Measurements from ENCODE around the gene TOMM34. TPM values are rescaled to one million over a fixed set of nuclear protein-coding genes. Genes with fewer than 3 reads are reported as not detected.

The TOMM34 gene
- total RNA-seq, 1 experiment from 2014 or later, result 35.9 TPM

DNA sequence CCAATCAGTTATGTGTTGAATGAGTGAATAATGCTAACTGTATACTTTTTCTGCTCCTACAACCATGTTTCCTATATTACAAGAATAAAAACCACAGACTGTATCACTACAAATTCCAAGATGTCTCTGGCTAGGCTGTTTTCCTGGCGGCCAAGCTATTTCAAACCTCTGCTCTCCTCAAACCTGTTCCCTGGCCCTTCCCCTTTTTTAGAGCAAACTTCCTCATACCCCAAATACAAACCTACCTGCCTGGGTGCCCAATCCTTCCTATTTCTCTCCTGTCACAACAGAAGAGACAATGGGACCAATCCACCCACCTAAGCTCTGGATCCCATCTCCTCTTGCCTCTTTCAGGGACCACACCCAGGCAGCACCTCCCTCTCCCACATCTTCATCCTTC, 7.5 kb downstream of the TOMM34 start:
- peaks cover 75% of the 10 kb centered on the region for H3K36me3 Mint-ChIP-seq
- POLR2A ChIA-PET, result no interaction called here
- CTCF ChIA-PET, result interaction anchor here (1.8 kb wide), 1 partner anchor 159 kb away, joined by 4 read pairs; no protein-coding TSS in a partner anchor

DNA sequence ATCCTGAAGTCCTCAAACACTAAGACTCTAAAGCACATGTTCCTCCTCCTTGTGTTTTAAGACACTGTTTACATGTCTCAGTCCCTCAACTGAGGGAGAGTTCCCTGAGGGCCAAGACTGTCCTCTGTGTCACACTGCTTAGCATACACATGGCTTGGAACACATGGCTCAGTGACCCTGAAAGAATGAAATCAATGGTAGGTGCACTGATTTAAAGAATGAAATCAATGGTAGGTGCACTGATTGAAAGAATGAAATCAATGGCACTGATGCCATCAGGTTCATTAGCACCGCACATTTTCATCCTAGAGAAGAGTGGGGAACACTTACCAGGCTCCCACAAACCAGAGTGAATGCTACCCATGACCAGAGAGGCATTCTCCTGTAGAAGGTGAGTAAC, 9.8 kb downstream of the TOMM34 start:
- Mint-ChIP-seq H3K36me3 (peaks cover 75% of the 10 kb centered on the region), H3K9me3 (no peaks in the 10 kb centered on the region), H3K27ac (no peak overlapping the region), H3K4me3 (no peak overlapping the region), H3K27me3 (ENCODE audit: low read depth) (no peaks in the 10 kb centered on the region), H3K4me1 (no peaks in the 10 kb centered on the region)
- ChIA-PET CTCF (no interaction called here), POLR2A (no interaction called here)
- no peak for DNase-seq (ENCODE audit: low spot score)
- ATAC-seq, result no peak
- TF ChIP-seq EMX1 (CRISPR knock-in tag; IDR thresholded peaks at IDR 0.05) (no peak), NFATC4 (CRISPR knock-in tag; IDR thresholded peaks at IDR 0.05) (no peak), IRF2 (CRISPR knock-in tag; IDR thresholded peaks at IDR 0.05; ENCODE audit: borderline replicate concordance, low read depth) (no peak), ZNF317 (CRISPR knock-in tag; IDR thresholded peaks at IDR 0.05; ENCODE audit: borderline replicate concordance, low read depth) (no peak)
- TF ChIP-seq, protein P1, sequence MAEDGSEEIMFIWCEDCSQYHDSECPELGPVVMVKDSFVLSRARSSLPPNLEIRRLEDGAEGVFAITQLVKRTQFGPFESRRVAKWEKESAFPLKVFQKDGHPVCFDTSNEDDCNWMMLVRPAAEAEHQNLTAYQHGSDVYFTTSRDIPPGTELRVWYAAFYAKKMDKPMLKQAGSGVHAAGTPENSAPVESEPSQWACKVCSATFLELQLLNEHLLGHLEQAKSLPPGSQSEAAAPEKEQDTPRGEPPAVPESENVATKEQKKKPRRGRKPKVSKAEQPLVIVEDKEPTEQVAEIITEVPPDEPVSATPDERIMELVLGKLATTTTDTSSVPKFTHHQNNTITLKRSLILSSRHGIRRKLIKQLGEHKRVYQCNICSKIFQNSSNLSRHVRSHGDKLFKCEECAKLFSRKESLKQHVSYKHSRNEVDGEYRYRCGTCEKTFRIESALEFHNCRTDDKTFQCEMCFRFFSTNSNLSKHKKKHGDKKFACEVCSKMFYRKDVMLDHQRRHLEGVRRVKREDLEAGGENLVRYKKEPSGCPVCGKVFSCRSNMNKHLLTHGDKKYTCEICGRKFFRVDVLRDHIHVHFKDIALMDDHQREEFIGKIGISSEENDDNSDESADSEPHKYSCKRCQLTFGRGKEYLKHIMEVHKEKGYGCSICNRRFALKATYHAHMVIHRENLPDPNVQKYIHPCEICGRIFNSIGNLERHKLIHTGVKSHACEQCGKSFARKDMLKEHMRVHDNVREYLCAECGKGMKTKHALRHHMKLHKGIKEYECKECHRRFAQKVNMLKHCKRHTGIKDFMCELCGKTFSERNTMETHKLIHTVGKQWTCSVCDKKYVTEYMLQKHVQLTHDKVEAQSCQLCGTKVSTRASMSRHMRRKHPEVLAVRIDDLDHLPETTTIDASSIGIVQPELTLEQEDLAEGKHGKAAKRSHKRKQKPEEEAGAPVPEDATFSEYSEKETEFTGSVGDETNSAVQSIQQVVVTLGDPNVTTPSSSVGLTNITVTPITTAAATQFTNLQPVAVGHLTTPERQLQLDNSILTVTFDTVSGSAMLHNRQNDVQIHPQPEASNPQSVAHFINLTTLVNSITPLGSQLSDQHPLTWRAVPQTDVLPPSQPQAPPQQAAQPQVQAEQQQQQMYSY (CRISPR knock-in tag; IDR thresholded peaks at IDR 0.05), result no peak
- TF ChIP-seq, protein P2, sequence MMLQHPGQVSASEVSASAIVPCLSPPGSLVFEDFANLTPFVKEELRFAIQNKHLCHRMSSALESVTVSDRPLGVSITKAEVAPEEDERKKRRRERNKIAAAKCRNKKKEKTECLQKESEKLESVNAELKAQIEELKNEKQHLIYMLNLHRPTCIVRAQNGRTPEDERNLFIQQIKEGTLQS (CRISPR knock-in tag; conservative IDR thresholded peaks at IDR 0.05), result no peak
- TF ChIP-seq, protein P3, sequence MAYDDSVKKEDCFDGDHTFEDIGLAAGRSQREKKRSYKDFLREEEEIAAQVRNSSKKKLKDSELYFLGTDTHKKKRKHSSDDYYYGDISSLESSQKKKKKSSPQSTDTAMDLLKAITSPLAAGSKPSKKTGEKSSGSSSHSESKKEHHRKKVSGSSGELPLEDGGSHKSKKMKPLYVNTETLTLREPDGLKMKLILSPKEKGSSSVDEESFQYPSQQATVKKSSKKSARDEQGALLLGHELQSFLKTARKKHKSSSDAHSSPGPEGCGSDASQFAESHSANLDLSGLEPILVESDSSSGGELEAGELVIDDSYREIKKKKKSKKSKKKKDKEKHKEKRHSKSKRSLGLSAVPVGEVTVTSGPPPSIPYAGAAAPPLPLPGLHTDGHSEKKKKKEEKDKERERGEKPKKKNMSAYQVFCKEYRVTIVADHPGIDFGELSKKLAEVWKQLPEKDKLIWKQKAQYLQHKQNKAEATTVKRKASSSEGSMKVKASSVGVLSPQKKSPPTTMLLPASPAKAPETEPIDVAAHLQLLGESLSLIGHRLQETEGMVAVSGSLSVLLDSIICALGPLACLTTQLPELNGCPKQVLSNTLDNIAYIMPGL (CRISPR knock-in tag; IDR thresholded peaks at IDR 0.05), result no peak
- TF ChIP-seq, protein P4, sequence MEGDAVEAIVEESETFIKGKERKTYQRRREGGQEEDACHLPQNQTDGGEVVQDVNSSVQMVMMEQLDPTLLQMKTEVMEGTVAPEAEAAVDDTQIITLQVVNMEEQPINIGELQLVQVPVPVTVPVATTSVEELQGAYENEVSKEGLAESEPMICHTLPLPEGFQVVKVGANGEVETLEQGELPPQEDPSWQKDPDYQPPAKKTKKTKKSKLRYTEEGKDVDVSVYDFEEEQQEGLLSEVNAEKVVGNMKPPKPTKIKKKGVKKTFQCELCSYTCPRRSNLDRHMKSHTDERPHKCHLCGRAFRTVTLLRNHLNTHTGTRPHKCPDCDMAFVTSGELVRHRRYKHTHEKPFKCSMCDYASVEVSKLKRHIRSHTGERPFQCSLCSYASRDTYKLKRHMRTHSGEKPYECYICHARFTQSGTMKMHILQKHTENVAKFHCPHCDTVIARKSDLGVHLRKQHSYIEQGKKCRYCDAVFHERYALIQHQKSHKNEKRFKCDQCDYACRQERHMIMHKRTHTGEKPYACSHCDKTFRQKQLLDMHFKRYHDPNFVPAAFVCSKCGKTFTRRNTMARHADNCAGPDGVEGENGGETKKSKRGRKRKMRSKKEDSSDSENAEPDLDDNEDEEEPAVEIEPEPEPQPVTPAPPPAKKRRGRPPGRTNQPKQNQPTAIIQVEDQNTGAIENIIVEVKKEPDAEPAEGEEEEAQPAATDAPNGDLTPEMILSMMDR (IDR thresholded peaks at IDR 0.05), result no peak

More for the DNA sequence above, 7.5 kb downstream of the TOMM34 start:
- Mint-ChIP-seq H3K27ac (no peak overlapping the region), H3K4me1 (no peaks in the 10 kb centered on the region), H3K27me3 (ENCODE audit: low read depth) (no peaks in the 10 kb centered on the region), H3K9me3 (no peaks in the 10 kb centered on the region), H3K4me3 (no peak overlapping the region)
- DNase-seq (ENCODE audit: low spot score) (no peak), ATAC-seq (no peak)
- TF ChIP-seq GRHL2 (CRISPR knock-in tag; IDR thresholded peaks at IDR 0.05; ENCODE audit: insufficient replicate concordance, severe bottlenecking) (no peak), ZNF416 (CRISPR knock-in tag; IDR thresholded peaks at IDR 0.05) (no peak), ETV6 (CRISPR knock-in tag; IDR thresholded peaks at IDR 0.05) (no peak), RORB (CRISPR knock-in tag; IDR thresholded peaks at IDR 0.05) (no peak), ZBTB21 (CRISPR knock-in tag; IDR thresholded peaks at IDR 0.05; ENCODE audit: borderline replicate concordance) (no peak), ESRRA (CRISPR knock-in tag; IDR thresholded peaks at IDR 0.05; ENCODE audit: borderline replicate concordance) (no peak)
- TF ChIP-seq, protein P2 (CRISPR knock-in tag; conservative IDR thresholded peaks at IDR 0.05), result no peak
- TF ChIP-seq, protein P5, sequence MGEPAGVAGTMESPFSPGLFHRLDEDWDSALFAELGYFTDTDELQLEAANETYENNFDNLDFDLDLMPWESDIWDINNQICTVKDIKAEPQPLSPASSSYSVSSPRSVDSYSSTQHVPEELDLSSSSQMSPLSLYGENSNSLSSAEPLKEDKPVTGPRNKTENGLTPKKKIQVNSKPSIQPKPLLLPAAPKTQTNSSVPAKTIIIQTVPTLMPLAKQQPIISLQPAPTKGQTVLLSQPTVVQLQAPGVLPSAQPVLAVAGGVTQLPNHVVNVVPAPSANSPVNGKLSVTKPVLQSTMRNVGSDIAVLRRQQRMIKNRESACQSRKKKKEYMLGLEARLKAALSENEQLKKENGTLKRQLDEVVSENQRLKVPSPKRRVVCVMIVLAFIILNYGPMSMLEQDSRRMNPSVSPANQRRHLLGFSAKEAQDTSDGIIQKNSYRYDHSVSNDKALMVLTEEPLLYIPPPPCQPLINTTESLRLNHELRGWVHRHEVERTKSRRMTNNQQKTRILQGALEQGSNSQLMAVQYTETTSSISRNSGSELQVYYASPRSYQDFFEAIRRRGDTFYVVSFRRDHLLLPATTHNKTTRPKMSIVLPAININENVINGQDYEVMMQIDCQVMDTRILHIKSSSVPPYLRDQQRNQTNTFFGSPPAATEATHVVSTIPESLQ (CRISPR knock-in tag; IDR thresholded peaks at IDR 0.05), result no peak
- TF ChIP-seq, protein P6, sequence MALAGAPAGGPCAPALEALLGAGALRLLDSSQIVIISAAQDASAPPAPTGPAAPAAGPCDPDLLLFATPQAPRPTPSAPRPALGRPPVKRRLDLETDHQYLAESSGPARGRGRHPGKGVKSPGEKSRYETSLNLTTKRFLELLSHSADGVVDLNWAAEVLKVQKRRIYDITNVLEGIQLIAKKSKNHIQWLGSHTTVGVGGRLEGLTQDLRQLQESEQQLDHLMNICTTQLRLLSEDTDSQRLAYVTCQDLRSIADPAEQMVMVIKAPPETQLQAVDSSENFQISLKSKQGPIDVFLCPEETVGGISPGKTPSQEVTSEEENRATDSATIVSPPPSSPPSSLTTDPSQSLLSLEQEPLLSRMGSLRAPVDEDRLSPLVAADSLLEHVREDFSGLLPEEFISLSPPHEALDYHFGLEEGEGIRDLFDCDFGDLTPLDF (CRISPR knock-in tag; IDR thresholded peaks at IDR 0.05), result no peak
- TF ChIP-seq, protein P7, sequence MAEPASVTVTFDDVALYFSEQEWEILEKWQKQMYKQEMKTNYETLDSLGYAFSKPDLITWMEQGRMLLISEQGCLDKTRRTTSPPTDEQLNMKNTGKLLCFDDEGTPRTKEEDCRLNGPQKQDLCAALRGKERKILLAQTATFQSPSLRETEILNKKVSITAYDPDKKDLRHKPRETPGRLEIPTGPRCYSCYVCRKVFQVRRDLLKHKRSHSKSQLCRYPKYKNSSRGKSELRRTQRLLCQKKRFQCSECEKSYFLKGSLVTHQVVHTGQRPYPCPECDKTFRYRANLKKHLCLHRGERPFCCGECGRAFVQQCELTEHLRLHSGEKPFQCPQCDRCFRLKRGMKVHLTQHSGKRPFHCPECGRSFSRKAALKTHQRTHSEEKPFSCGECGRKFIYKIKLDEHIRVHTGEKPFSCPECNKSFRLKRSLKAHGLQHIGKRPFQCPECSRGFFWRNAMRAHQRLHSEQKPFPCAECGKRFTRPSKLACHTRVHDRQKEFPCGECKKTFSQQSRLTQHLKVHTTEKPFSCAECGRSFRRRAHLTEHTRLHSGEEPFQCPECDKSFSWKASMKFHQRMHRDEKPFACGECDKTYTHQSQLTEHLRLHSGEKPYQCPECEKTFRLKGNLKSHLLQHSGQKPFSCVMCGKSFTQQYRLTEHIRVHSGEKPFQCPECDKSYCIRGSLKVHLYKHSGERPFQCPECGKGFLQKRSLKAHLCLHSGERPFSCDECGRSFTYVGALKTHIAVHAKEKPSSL (CRISPR knock-in tag; conservative IDR thresholded peaks at IDR 0.05), result no peak
